IMR-90 (cell line): Measurements from ENCODE around the gene KCP. TPM values are rescaled to one million over a fixed set of nuclear protein-coding genes. Genes with fewer than 3 reads are reported as not detected.

Experiments used
- ATAC-seq: fragments of 200-7000 bp; cut with Tn5 transposase; 2 replicates; pipeline ENCODE4 v1.9.1; 2020; ENCODE audit warnings: low read depth, mild to moderate bottlenecking, moderate library complexity
- BruUV-seq: library from RNA; stranded (reverse); fragments of 400-500 nt; replicated peaks from 2 replicates; lab custom pipeline; 2021; lab: Mats Ljungman, UMichigan
- CTCF ChIA-PET: fragments of 300-600 bp; formaldehyde crosslinking; extraction: SDS; loops from one replicate; lab custom pipeline; 2021; ENCODE audit warnings: antibody characterized with exemption; lab: Yijun Ruan, JAX
- POLR2A ChIA-PET: fragments of 300-600 bp; sonication (Branson Sonifier 250); formaldehyde crosslinking; loops from one replicate; lab custom pipeline; 2022; ENCODE audit warnings: antibody characterized with exemption; ENCODE audit not compliant: unreplicated experiment; lab: Charles Lee
- DNase-seq: peaks from one replicate; pipeline ENCODE4 v3.0.0; 2013
- H2AFZ ChIP-seq: replicated peaks from 2 replicates; pipeline ENCODE3; 2013; ENCODE audit warnings: low read length, mild to moderate bottlenecking; ENCODE audit not compliant: poor library complexity
- H2AK5ac ChIP-seq: 2 replicates; pipeline ENCODE4 v1.6.1; 2013; ENCODE audit warnings: low read depth, low read length, inconsistent platforms
- H2AK9ac ChIP-seq: replicated peaks from 2 replicates; pipeline ENCODE3; 2013; ENCODE audit warnings: mild to moderate bottlenecking, low read depth, low read length, moderate library complexity; ENCODE audit not compliant: poor library complexity
- H2BK120ac ChIP-seq: 2 replicates; pipeline ENCODE4 v1.6.1; 2013; ENCODE audit warnings: low read depth, low read length, inconsistent platforms
- H2BK15ac ChIP-seq: 3 replicates; pipeline ENCODE4 v1.6.1; 2013; ENCODE audit warnings: low read depth, low read length, inconsistent platforms
- H2BK20ac ChIP-seq: 2 replicates; pipeline ENCODE4 v1.6.1; 2013; ENCODE audit warnings: low read depth, mild to moderate bottlenecking, inconsistent platforms, low read length, moderate library complexity
- H2BK5ac ChIP-seq: 2 replicates; pipeline ENCODE4 v1.6.1; 2013; ENCODE audit warnings: mild to moderate bottlenecking, low read depth, low read length, inconsistent platforms; ENCODE audit not compliant: poor library complexity, severe bottlenecking
- H3K14ac ChIP-seq: replicated peaks from 2 replicates; pipeline ENCODE4 v1.6.1; 2013; ENCODE audit warnings: low read depth, low read length, inconsistent platforms
- H3K18ac ChIP-seq: 2 replicates; pipeline ENCODE4 v1.6.1; 2013; ENCODE audit warnings: low read depth, low read length, control low read depth
- H3K23ac ChIP-seq: 2 replicates; pipeline ENCODE4 v1.6.1; 2013; ENCODE audit warnings: low read depth, low read length, inconsistent platforms
- H3K27ac ChIP-seq: 2 replicates; pipeline ENCODE4 v1.5.1; 2013; ENCODE audit warnings: mild to moderate bottlenecking, control low read depth, low read length; ENCODE audit not compliant: insufficient read depth
- H3K27me3 ChIP-seq: 2 replicates; pipeline ENCODE4 v1.6.1; 2013; ENCODE audit warnings: low read length; ENCODE audit not compliant: control insufficient read depth, insufficient read depth
- H3K36me3 ChIP-seq: 2 replicates; pipeline ENCODE4 v1.6.1; 2013; ENCODE audit warnings: low read length, mixed read lengths; ENCODE audit not compliant: control insufficient read depth, insufficient read depth
- H3K4ac ChIP-seq: 2 replicates; pipeline ENCODE4 v1.6.1; 2013; ENCODE audit warnings: low read depth, low read length, inconsistent platforms
- H3K4me1 ChIP-seq: 2 replicates; pipeline ENCODE4 v1.6.1; 2013; ENCODE audit warnings: low read length, mixed read lengths; ENCODE audit not compliant: control insufficient read depth, insufficient read depth
- H3K4me2 ChIP-seq: 2 replicates; pipeline ENCODE4 v1.6.1; 2013; ENCODE audit warnings: low read depth, mild to moderate bottlenecking, control low read depth, low read length, moderate library complexity
- H3K4me3 ChIP-seq: 2 replicates; pipeline ENCODE4 v1.5.1; 2013; ENCODE audit warnings: low read depth, mild to moderate bottlenecking, control low read depth, low read length, moderate library complexity; ENCODE audit not compliant: insufficient read depth
- H3K56ac ChIP-seq: 2 replicates; pipeline ENCODE4 v1.6.1; 2013; ENCODE audit warnings: low read length, inconsistent platforms; ENCODE audit not compliant: insufficient read depth; ENCODE audit errors: extremely low read depth
- H3K79me1 ChIP-seq, 2 experiments: 2 replicates each; pipeline ENCODE4 v1.6.1; 2013; ENCODE audit warnings: low read length in 2 of 2, inconsistent platforms in 1 of 2, low read depth in 1 of 2
- H3K9ac ChIP-seq: 2 replicates; pipeline ENCODE4 v1.6.1; 2013; ENCODE audit warnings: low read depth, low read length, control low read depth
- H3K9me1 ChIP-seq: 2 replicates; pipeline ENCODE4 v1.6.1; 2013; ENCODE audit warnings: low read length, inconsistent platforms; ENCODE audit not compliant: insufficient read depth
- H3K9me3 ChIP-seq: 2 replicates; pipeline ENCODE4 v1.6.1; 2013; ENCODE audit warnings: low read length; ENCODE audit not compliant: control insufficient read depth, insufficient read depth
- H4K20me1 ChIP-seq: 2 replicates; pipeline ENCODE4 v1.6.1; 2013; ENCODE audit warnings: low read length, inconsistent platforms; ENCODE audit not compliant: insufficient read depth
- H4K5ac ChIP-seq: 2 replicates; pipeline ENCODE4 v1.6.1; 2013; ENCODE audit warnings: mild to moderate bottlenecking, low read depth, low read length, control low read depth
- H4K8ac ChIP-seq, 2 experiments: 2 replicates each; pipeline ENCODE4 v1.6.1; 2013; ENCODE audit warnings: low read depth in 2 of 2, low read length in 2 of 2, control low read depth in 1 of 2, inconsistent platforms in 1 of 2
- H4K91ac ChIP-seq: 2 replicates; pipeline ENCODE4 v1.6.1; 2013; ENCODE audit warnings: low read depth, low read length, inconsistent platforms; ENCODE audit not compliant: insufficient read depth
- BHLHE40 ChIP-seq: fragments of 150-350 bp; IDR thresholded peaks from 2 replicates; pipeline ENCODE4 v1.6.1; 2016; ENCODE audit warnings: mild to moderate bottlenecking, low read depth, low read length
- CEBPB ChIP-seq: IDR thresholded peaks from 2 replicates; pipeline ENCODE4 v1.6.1; 2012; ENCODE audit warnings: low read depth, low read length, improper control_type of control experiment
- CHD1 ChIP-seq: IDR thresholded peaks from 2 replicates; pipeline ENCODE4 v1.6.1; 2012; ENCODE audit warnings: low read depth, low read length, improper control_type of control experiment
- ELK1 ChIP-seq: fragments of 150-350 bp; IDR thresholded peaks from 2 replicates; pipeline ENCODE4 v1.6.1; 2016; ENCODE audit warnings: low read depth, mild to moderate bottlenecking, low read length, moderate library complexity, borderline replicate concordance
- FOS ChIP-seq: fragments of 150-350 bp; IDR thresholded peaks from 2 replicates; pipeline ENCODE4 v1.6.1; 2016; ENCODE audit warnings: low read depth, low read length
- MAFK ChIP-seq: IDR thresholded peaks from 2 replicates; pipeline ENCODE4 v1.6.1; 2012; ENCODE audit warnings: low read depth, low read length, improper control_type of control experiment
- MAZ ChIP-seq: IDR thresholded peaks from 2 replicates; pipeline ENCODE4 v1.6.1; 2012; ENCODE audit warnings: low read depth, mild to moderate bottlenecking, low read length, improper control_type of control experiment, moderate library complexity, borderline replicate concordance
- MXI1 ChIP-seq: IDR thresholded peaks from 2 replicates; pipeline ENCODE4 v1.6.1; 2012; ENCODE audit warnings: low read depth, mild to moderate bottlenecking, low read length, moderate library complexity, borderline replicate concordance
- NFE2L2 ChIP-seq: fragments of 150-350 bp; IDR thresholded peaks from 2 replicates; pipeline ENCODE4 v1.6.1; 2016; ENCODE audit warnings: low read depth, mild to moderate bottlenecking, low read length
- POLR2A ChIP-seq: IDR thresholded peaks from 2 replicates; pipeline ENCODE4 v1.6.1; 2012; ENCODE audit warnings: mild to moderate bottlenecking, low read depth, low read length
- RAD21 ChIP-seq: IDR thresholded peaks from 2 replicates; pipeline ENCODE4 v1.6.1; 2012; ENCODE audit warnings: low read length, improper control_type of control experiment
- RCOR1 ChIP-seq: IDR thresholded peaks from 2 replicates; pipeline ENCODE4 v1.6.1; 2012; ENCODE audit warnings: mild to moderate bottlenecking, low read length, improper control_type of control experiment; ENCODE audit not compliant: insufficient replicate concordance
- RFX5 ChIP-seq: IDR thresholded peaks from 2 replicates; pipeline ENCODE4 v1.8.0; 2012; ENCODE audit warnings: low read depth, mild to moderate bottlenecking, low read length, moderate library complexity
- SMC3 ChIP-seq: fragments of 150-350 bp; IDR thresholded peaks from 2 replicates; pipeline ENCODE4 v1.6.1; 2016; ENCODE audit warnings: low read depth, mild to moderate bottlenecking, antibody characterized with exemption, low read length, moderate library complexity
- USF2 ChIP-seq: fragments of 150-350 bp; IDR thresholded peaks from 2 replicates; pipeline ENCODE4 v1.6.1; 2017; ENCODE audit warnings: mild to moderate bottlenecking, antibody characterized with exemption, low read length, low read depth
- WGBS, 2 experiments: methylation state at CpG; one replicate each; pipeline versions ENCODE4 v1.1.5 to v1.1.7; 2013; ENCODE audit warnings: missing lambda C conversion rate in 2 of 2; ENCODE audit not compliant: insufficient read length in 1 of 2; ENCODE audit errors: extremely low coverage in 2 of 2; 5-methylcytosine and 5-hydroxymethylcytosine counted together
- dilution Hi-C: fragments of 300-500 bp; cut with HindIII; formaldehyde crosslinking; loops from one replicate; pipeline ENCODE4 v1.14.3; 2018; ENCODE audit warnings: low sequenced_read_pairs; ENCODE audit not compliant: unreplicated experiment
- in situ Hi-C: fragments of 300-500 bp; cut with MboI; formaldehyde crosslinking; loops from 3 replicates; pipeline ENCODE4 v1.14.3; 2019; ENCODE audit warnings: low sequenced_read_pairs, inconsistent platforms, mixed read lengths
- intact Hi-C: fragments of 100-400 bp; cut with micrococcal nuclease; formaldehyde crosslinking; loops from 2 replicates; pipeline ENCODE4 v1.10.0; 2022
- polyA plus RNA-seq, 3 experiments: library from polyadenylated mRNA; depleted of rRNA; stranded (reverse); fragments of >200 nt; gene quantifications; 2 replicates each; pipeline ENCODE4 v1.2.3, GENCODE V29; 2012; ENCODE audit warnings: low replicate concordance in 1 of 3
- total RNA-seq: library from RNA; depleted of rRNA; stranded (reverse); fragments of >200 nt; gene quantifications from 2 replicates; pipeline ENCODE4 v1.2.3, GENCODE V29; 2012
- TF ChIP-seq, protein P1 (sequence below): conservative IDR thresholded peaks from 2 replicates; pipeline ENCODE4 v1.5.1; 2012; ENCODE audit warnings: mild to moderate bottlenecking, low read depth, low read length, improper control_type of control experiment

Gene KCP
- total and polyA plus RNA-seq, 2 of the 4 experiments (the other 2 are of a cell fraction): 0.03 TPM; not detected in 1

DNA sequence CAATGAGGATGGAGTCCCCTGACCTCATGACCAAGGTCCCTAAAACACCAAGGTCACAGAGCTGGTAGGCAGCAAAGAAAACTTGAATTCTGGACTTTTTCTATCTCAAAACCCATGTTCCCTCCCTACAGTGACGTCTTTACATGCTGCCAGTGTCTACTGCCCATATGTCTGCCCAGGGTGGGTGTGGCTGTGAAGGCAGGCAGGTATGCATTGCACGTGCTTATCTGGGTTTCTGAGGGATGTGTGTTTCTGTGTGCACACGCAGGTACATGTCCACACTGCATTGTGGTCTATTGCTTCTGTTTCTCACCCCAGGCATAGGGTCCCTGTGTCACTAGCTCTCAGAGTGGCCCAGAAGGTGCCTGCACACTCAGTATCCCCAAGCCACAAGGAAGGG, 34.4 kb downstream of the KCP start:
- Histone ChIP-seq H4K20me1 (no peaks in the 10 kb centered on the region), H3K27me3 (peaks cover 18% of the 10 kb centered on the region), H2BK15ac (no peak overlapping the region), H3K18ac (no peak overlapping the region), H2AFZ (no peak overlapping the region), H3K14ac (no peak overlapping the region), H3K9me1 (no peaks in the 10 kb centered on the region), H2AK5ac (no peak overlapping the region), H3K9ac (no peak overlapping the region), H3K79me1 (no peaks in the 10 kb centered on the region), H3K4me3 (no peak overlapping the region), H2BK120ac (no peak overlapping the region), H3K4me2 (no peak overlapping the region), H3K36me3 (no peaks in the 10 kb centered on the region), H2BK5ac (no peak overlapping the region), H4K5ac (no peak overlapping the region), H3K4ac (no peak overlapping the region), H2AK9ac (no peak overlapping the region), H3K23ac (no peak overlapping the region), H4K91ac (no peak overlapping the region), H2BK20ac (no peak overlapping the region), H3K9me3 (no peaks in the 10 kb centered on the region), H3K4me1 (no peaks in the 10 kb centered on the region), H3K56ac (no peak overlapping the region), H4K8ac (no peak overlapping the region), H3K27ac (no peak overlapping the region)
- ChIA-PET CTCF (no interaction called here), POLR2A (no interaction called here)
- WGBS, 2 experiments: no CpG with 5 or more reads among the region's 3 CpGs
- no TSS peak for BruUV-seq
- in situ Hi-C loops (loop anchor here (25.0 kb wide), 1 partner anchor 414 kb away; the partner anchor contains the start of gene HILPDA), intact Hi-C loops (no loop called here), dilution Hi-C loops (no loop called here)
- DNase-seq (no peak), ATAC-seq (no peak)
- no peak for TF ChIP-seq RCOR1
- TF ChIP-seq SMC3: no peak
- no peak for TF ChIP-seq MAFK
- TF ChIP-seq ELK1: no peak
- no peak for TF ChIP-seq BHLHE40
- no peak for TF ChIP-seq POLR2A
- no peak for TF ChIP-seq FOS
- TF ChIP-seq MAZ: no peak
- no peak for TF ChIP-seq MXI1
- no peak for TF ChIP-seq USF2
- TF ChIP-seq CEBPB: no peak
- TF ChIP-seq RFX5: no peak
- TF ChIP-seq, protein P1, sequence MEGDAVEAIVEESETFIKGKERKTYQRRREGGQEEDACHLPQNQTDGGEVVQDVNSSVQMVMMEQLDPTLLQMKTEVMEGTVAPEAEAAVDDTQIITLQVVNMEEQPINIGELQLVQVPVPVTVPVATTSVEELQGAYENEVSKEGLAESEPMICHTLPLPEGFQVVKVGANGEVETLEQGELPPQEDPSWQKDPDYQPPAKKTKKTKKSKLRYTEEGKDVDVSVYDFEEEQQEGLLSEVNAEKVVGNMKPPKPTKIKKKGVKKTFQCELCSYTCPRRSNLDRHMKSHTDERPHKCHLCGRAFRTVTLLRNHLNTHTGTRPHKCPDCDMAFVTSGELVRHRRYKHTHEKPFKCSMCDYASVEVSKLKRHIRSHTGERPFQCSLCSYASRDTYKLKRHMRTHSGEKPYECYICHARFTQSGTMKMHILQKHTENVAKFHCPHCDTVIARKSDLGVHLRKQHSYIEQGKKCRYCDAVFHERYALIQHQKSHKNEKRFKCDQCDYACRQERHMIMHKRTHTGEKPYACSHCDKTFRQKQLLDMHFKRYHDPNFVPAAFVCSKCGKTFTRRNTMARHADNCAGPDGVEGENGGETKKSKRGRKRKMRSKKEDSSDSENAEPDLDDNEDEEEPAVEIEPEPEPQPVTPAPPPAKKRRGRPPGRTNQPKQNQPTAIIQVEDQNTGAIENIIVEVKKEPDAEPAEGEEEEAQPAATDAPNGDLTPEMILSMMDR: no peak
- TF ChIP-seq RAD21: no peak
- TF ChIP-seq CHD1: no peak
- TF ChIP-seq NFE2L2: no peak
